HT1080 (cell line): ENCODE results near the gene TPPP3. TPM values are rescaled to one million over a fixed set of nuclear protein-coding genes. Genes with fewer than 3 reads are reported as not detected.

Experiments
- DNase-seq: peaks from one replicate; pipeline ENCODE4 v3.0.0-alpha.2; 2015; ENCODE audit warnings: low read depth
- small RNA-seq: library from RNA; depleted of rRNA; stranded (forward); fragments of <200 nt; gene quantifications from one replicate; pipeline ENCODE3, GENCODE V24; 2014
- total RNA-seq: library from RNA; depleted of rRNA; stranded (reverse); fragments of >200 nt; shearing (Covaris generic); gene quantifications from 2 replicates; pipeline ENCODE4 v1.2.3, GENCODE V29; 2014; rRNA removed

TPPP3 gene
- total RNA-seq, 1 experiment from 2014 or later = not detected

GRCh38 chr16:67350324-67350723, 43.0 kb downstream of the TPPP3 start:
- no peak for DNase-seq

- DNase-seq = peak; percentile 37
Measured at GRCh38 chr16:67349172-67349571, 44.1 kb downstream of the TPPP3 start.

- DNase-seq = no peak
Measured at GRCh38 chr16:67346341-67346740, 47.0 kb downstream of the TPPP3 start.

GRCh38 chr16:67345401-67345800, 47.9 kb downstream of the TPPP3 start:
- DNase-seq = no peak

GRCh38 chr16:67342616-67343015, 50.7 kb downstream of the TPPP3 start:
- no peak for DNase-seq

- DNase-seq = no peak
Measured at GRCh38 chr16:67341250-67341649, 52.0 kb downstream of the TPPP3 start.

Small RNA genes within 50 kb of the gene (small RNA-seq; reads per million reads assigned to genes)
- gene RNU1-123P = not detected

Other genes starting within 250 kb of the TPPP3 start
- gene B3GNT9, start 242.5 kb downstream of the TPPP3 start, total RNA-seq = 2.8 and 5.6 TPM in 2 replicates
- 10.9 and 13.7 TPM in 2 replicates for gene TRADD, start 233.6 kb downstream of the TPPP3 start, total RNA-seq
- 10.3 and 12.8 TPM in 2 replicates for gene FBXL8, start 233.5 kb downstream of the TPPP3 start, total RNA-seq
- 9.0 and 11.0 TPM in 2 replicates for gene HSF4, start 228.8 kb downstream of the TPPP3 start, total RNA-seq
- 18.4 and 22.8 TPM in 2 replicates for gene NOL3, start 223.0 kb downstream of the TPPP3 start, total RNA-seq
- 7.0 and 11.6 TPM in 2 replicates for gene MATCAP1, start 209.5 kb downstream of the TPPP3 start, total RNA-seq
- gene EXOC3L1, start 203.4 kb downstream of the TPPP3 start, total RNA-seq = 1.1 and 1.6 TPM in 2 replicates
- gene E2F4, start 201.3 kb downstream of the TPPP3 start, total RNA-seq = 201 and 230 TPM in 2 replicates
- 2.6 and 3.0 TPM in 2 replicates for gene ELMO3, start 194.4 kb downstream of the TPPP3 start, total RNA-seq
- 39.4 and 50.3 TPM in 2 replicates for gene TMEM208, start 166.4 kb downstream of the TPPP3 start, total RNA-seq
- gene FHOD1, start 146.0 kb downstream of the TPPP3 start, total RNA-seq = 54.8 and 65.1 TPM in 2 replicates
- gene SLC9A5, start 144.5 kb downstream of the TPPP3 start, total RNA-seq = 0.57 and 1.9 TPM in 2 replicates
- 1.8 and 3.7 TPM in 2 replicates for gene PLEKHG4, start 114.0 kb downstream of the TPPP3 start, total RNA-seq
- gene KCTD19, start 66.8 kb downstream of the TPPP3 start, total RNA-seq = not detected in 2 replicates
- not detected in 2 replicates for gene LRRC36, start 66.7 kb downstream of the TPPP3 start, total RNA-seq
- gene ZDHHC1, start 23.0 kb upstream of the TPPP3 start, total RNA-seq = 2.6 and 4.1 TPM in 2 replicates
- 0.94 and 1.0 TPM in 2 replicates for gene HSD11B2, start 37.6 kb upstream of the TPPP3 start, total RNA-seq
- gene ATP6V0D1, start 87.7 kb upstream of the TPPP3 start, total RNA-seq = 89.7 and 108 TPM in 2 replicates
- not detected in 2 replicates for gene AGRP, start 90.0 kb upstream of the TPPP3 start, total RNA-seq
- 17.2 and 18.2 TPM in 2 replicates for gene RIPOR1, start 135.3 kb upstream of the TPPP3 start, total RNA-seq
- gene CTCF, start 169.0 kb upstream of the TPPP3 start, total RNA-seq = 44.4 and 53.8 TPM in 2 replicates